ENCODE results near the gene MARK1. TPM values are rescaled to one million over a fixed set of nuclear protein-coding genes. Genes with fewer than 3 reads are reported as not detected.

MARK1 gene
- total and polyA plus RNA-seq, 7 donors = 0.81 to 5.4 (median 2.6) TPM

DNA sequence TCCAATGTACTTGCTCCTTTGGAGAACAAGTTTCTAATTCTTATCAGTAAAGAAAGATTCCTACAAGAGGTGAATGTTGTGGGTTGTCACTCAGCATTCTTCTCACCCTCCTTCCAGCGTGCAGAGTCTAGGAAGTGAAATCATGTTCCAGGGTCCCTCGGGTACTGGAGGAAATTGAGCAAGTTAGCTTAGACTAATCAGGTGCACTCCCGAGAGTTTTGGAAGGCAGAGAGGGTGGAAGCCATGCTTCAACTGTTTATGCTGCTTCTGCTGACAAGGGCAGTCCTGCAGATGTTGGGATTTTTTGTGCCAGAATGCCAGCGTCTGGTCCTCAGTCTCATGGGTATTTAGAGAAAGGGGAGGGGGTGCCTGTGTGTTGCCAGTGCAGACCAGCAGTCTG lies 157.0 kb downstream of the MARK1 start:
- H3K27ac ChIP-seq = no peak overlapping the region
- WGBS, 3 donors = 29 to 39% (median 31%) methylated on average over 4 of the region's 4 CpGs
- H3K4me1 ChIP-seq = no peaks in the 10 kb centered on the region
- ATAC-seq (no peak), DNase-seq (no peak)
- no peaks in the 10 kb centered on the region for H3K27me3 ChIP-seq (ENCODE audit: insufficient read depth in 3 of 3, low read length in 2 of 3)
- H3K36me3 ChIP-seq (ENCODE audit: insufficient read depth in 1 of 2, low read depth in 1 of 2) = no peaks in the 10 kb centered on the region
- TF ChIP-seq CTCF (IDR thresholded peaks at IDR 0.05) = no peak
- no peak overlapping the region for H3K4me3 ChIP-seq
- no peaks in the 10 kb centered on the region for H3K9me3 ChIP-seq
- intact Hi-C loops (cut with DNase I) = loop anchor here in 1 of 2 donors (5.0 kb wide), 1 partner anchor 92 kb away; no protein-coding TSS in a partner anchor

DNA sequence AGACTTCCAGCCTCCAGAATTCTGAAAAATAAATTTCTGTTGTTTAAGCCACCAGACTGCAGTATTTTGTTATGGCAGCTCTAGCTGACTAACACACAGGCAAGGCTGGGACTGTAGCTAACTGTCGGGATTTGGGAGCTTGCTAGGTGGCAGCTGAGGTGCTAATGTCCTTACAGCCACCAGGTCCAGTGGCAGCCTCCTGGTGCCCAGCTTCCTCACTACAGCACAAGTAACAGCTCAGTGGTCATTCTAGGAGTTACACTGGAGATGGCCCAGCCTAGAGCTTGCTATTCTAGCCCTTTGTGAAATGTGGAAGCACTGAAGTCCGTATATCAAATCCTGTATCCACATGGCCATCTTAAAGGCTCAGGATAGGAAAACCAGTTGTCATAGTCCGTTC lies 157.9 kb downstream of the MARK1 start:
- H3K4me3 ChIP-seq = no peak overlapping the region
- H3K36me3 ChIP-seq (ENCODE audit: insufficient read depth in 1 of 2, low read depth in 1 of 2) = no peaks in the 10 kb centered on the region
- 87 to 93% (median 89%) methylated on average over 3 of the region's 3 CpGs for WGBS, 3 donors
- DNase-seq = no peak
- intact Hi-C loops (cut with DNase I) = no loop called here
- H3K4me1 ChIP-seq = no peaks in the 10 kb centered on the region
- no peaks in the 10 kb centered on the region for H3K27me3 ChIP-seq (ENCODE audit: insufficient read depth in 3 of 3, low read length in 2 of 3)
- TF ChIP-seq CTCF (IDR thresholded peaks at IDR 0.05) = no peak
- H3K27ac ChIP-seq = no peak overlapping the region
- H3K9me3 ChIP-seq = no peaks in the 10 kb centered on the region
- ATAC-seq = no peak

DNA sequence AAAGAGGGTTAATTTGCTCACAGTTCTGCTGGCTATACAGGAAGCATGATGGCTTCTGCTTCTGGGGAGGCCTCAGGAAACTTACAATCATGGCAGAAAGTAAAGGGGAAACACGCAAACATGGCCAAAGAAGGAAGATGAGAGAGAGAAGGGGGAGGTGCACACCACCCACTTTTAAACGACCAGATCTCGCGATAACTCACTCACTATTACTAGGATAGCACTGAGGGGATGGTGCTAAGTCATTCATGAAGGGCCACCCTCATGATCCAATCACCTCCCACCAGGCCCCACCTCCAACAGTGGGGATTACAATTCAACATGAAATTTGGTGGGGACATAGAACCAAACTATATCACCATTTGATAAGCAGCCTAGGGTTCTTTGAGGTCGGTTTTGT lies 159.9 kb downstream of the MARK1 start:
- no peaks in the 10 kb centered on the region for H3K4me1 ChIP-seq
- H3K27ac ChIP-seq = no peak overlapping the region
- TF ChIP-seq CTCF (IDR thresholded peaks at IDR 0.05) = no peak
- no peak for ATAC-seq
- intact Hi-C loops (cut with DNase I) = no loop called here
- H3K9me3 ChIP-seq = no peaks in the 10 kb centered on the region
- no peak for DNase-seq
- peaks cover 0 to 2% (median 0%) of the 10 kb centered on the region in 3 donors for H3K27me3 ChIP-seq (ENCODE audit: insufficient read depth in 3 of 3, low read length in 2 of 3)
- H3K36me3 ChIP-seq (ENCODE audit: insufficient read depth in 1 of 2, low read depth in 1 of 2) = no peaks in the 10 kb centered on the region
- H3K4me3 ChIP-seq = no peak overlapping the region
- WGBS, 3 donors = 84 to 86% (median 84%) methylated on average over 5 of the region's 5 CpGs

DNA sequence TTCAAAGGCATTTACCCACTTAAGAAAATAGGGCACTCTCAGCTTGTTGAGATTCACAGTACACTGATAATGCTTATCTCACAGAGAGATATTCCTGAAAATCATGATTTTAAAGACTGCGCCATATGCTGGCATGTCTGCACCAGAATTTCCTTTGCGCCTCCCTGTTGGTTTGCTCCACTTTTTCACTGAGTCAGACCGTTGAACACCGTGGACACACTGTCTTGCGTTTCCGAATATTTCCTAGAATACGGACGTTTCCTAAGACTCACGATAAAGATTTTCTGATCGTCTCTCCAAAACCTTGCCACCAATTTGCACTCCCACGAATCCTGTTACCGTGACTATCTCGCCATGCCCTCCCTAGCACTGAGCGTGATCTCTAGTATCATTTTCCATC lies 161.7 kb downstream of the MARK1 start:
- Histone ChIP-seq H3K4me1 (no peaks in the 10 kb centered on the region), H3K4me3 (peak overlapping the region; percentile 89), H3K9me3 (no peaks in the 10 kb centered on the region), H3K27me3 (ENCODE audit: insufficient read depth in 3 of 3, low read length in 2 of 3) (peaks cover 0 to 2% (median 0%) of the 10 kb centered on the region in 3 donors), H3K36me3 (ENCODE audit: insufficient read depth in 1 of 2, low read depth in 1 of 2) (no peaks in the 10 kb centered on the region), H3K27ac (no peak overlapping the region)
- DNase-seq = no peak
- WGBS, 3 donors = 25 to 33% (median 30%) methylated on average over 14 of the region's 14 CpGs
- peak in 1 of 4 donors; percentile 10 for ATAC-seq
- no peak for TF ChIP-seq CTCF (IDR thresholded peaks at IDR 0.05)
- intact Hi-C loops (cut with DNase I) = loop anchor here (2.0 to 5.0 kb wide), 2 partner anchors 43 kb away; no protein-coding TSS in a partner anchor

Data from psoas muscle (tissue), 8 donors.